Renal pelvis (tissue), 4 donors: ENCODE measurements around the gene XAB2. TPM values are rescaled to one million over a fixed set of nuclear protein-coding genes. Genes with fewer than 3 reads are reported as not detected.
"Not testable (repeated sequence)": the region's sequence is repeated elsewhere in the genome, so short reads cannot be mapped to it uniquely, and the experiment has no call there.

Experiments
- DNase-seq: peaks from one replicate; pipeline ENCODE4 v3.0.0-alpha.2; 2013
- polyA plus RNA-seq, 3 donors: library from polyadenylated mRNA; unstranded; fragments of 120-200 nt; gene quantifications; one replicate each; pipeline ENCODE4 v1.2.1, GENCODE V29; 2013; ENCODE audit not compliant: insufficient read length in 3 of 3

Gene XAB2
- polyA plus RNA-seq, 3 donors = 37.5 to 47.5 (median 44.2) TPM

DNA sequence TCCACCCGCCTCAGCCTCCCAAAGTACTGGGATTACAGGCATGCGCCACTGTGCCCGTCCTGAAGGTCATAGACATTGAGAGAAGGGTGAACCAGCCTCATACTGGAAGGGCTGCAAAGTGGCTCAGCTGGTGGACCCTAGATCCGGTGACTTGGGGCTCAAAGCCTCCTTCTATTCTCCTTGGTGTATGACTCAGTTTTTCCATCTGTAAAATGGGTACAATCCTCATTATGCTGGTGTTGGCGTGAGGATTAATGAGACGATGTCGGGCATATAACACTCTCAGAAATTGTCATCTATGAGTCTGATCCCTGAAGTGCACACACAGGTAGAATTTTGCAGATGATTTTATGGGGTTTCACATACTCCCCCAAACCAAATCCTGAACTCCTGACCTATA, 39.5 kb downstream of the XAB2 start:
- DNase-seq = no peak

DNA sequence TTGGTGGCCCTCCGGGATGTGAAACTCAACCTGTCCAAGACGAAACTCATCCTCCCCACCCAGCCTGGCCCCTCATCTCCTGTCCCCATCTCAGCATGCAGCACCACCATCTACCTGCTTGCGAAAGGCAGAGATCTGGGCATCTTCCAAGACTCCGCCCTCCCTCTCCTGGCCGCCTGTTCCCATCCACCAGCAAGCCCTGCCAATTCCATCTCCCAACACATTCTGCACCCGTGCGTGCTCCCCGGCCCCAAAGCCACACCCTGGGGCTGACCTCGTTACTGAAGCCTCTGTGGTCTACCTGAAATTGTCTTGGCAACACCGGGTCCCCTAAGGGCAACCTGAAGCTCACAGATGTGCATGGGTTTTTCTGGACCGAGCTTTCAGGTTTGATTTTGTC, 46.9 kb downstream of the XAB2 start:
- no peak for DNase-seq

DNA sequence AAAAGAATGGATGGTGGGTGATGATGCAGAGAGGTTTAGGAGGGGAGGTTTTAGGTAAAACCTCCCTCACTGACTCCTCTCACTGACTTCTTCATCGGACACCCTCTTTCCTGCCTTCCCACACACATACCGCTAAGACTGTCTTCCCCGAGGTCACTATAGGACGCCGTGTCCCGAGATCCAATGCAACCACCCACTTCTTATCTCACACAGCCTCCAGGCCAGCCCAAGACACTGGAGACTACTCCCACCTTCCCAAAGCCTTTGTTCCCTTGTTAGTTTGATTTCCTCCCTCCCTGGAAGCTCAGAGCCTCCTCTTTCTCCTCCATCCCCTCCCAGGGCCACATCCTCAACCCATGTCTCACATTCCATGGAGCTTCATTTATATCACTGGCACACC, 50.2 kb downstream of the XAB2 start:
- DNase-seq = no peak

DNA sequence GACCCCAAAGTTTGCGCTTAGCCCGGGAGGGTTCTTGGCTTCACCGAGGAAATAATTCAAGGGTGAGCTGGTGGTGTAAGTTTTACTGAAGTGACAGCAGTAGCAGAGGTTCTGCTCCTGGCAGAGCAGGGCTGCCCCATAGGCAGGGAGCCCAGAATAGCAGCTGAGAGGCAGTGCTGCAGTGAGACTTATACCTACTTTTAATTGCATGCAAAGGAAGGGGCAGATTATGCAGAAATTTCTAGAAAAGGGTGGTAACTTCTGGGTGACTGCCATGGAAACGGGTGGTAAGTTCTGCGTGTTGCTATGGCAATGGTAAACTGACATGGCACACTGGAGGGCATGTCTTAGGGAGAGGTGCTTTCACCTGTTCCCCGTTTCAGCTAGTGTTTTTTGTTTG, 51.2 kb downstream of the XAB2 start:
- DNase-seq = no peak

DNA sequence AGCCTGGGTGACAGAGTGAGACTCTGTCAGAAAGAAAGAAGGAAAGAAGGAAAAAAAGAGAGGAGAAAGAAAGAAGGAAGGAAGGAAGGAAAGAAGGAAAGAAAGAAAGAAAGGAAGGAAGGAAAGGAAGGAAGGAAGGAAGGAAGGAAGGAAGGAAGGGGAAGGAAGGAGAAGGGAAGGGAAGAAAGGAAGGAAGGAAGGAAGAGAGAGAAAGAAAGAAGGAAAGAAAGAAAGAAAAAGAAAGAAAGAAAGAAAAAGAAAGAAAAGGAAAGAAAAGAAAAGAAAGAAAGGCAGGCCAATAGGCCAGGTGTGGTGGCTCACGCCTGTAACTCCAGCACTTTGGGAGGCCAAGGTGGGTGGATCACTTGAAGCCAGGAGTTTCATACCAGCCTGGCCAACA, 51.9 kb downstream of the XAB2 start:
- DNase-seq = not testable (repeated sequence)

DNA sequence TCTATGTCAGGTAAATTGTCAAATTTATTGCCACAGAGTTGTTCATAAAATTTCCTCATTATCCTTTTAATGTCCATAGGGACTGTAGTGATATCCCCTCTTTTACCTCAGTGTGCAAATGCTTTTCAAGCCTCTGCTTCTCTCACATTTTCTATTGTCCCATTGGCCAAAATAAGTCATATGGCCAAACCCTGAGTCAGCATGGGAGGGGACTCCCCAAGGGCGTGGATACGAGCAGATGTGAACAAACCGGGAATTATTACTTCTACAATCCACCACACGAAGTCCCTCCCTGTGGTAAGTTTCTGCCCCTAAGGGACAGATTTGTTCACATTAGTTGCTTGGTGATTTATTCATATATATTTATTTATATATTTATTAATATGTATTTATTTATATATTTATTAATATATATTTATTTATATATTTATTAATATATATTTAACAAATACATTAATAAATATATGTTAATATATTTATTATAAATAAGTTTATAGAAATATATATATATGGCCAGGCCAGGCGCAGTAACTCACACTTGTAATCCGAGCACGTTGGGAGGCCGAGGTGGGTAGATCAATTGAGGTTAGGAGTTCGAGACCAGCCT, 53.8 kb downstream of the XAB2 start:
- DNase-seq = no peak

DNA sequence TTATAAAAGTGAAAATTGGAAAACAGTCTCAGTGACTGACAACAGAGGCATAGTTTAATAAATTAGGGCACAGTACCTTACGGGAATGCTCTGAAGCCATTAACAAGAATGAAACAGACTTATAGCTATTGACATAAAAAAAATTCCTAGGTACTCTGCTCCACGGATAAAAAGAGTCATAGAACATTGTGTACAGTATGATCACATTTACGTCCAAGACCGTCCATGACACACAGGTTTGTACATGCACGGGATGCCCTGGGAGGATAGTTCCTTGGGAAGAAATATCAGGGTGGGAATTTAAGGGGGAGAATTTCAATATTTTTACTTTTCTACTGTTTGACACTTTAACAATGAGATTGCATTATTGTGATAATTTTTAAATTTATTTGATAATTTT, 58.6 kb downstream of the XAB2 start:
- no peak for DNase-seq

Other genes starting within 250 kb of the XAB2 start
- gene PEX11G, start 140.5 kb downstream of the XAB2 start, polyA plus RNA-seq = 10 to 100 TPM in 1 of 3 donors, 1 to 10 TPM in 2; 7.0 to 10.8 (median 9.2) TPM
- 10 to 100 TPM; 53.7 to 70.8 (median 64.5) TPM for gene ZNF358, start 113.4 kb downstream of the XAB2 start, polyA plus RNA-seq
- 10 to 100 TPM; 18.5 to 20.0 (median 19.8) TPM for gene MCOLN1, start 106.9 kb downstream of the XAB2 start, polyA plus RNA-seq
- gene PNPLA6, start 93.8 kb downstream of the XAB2 start, polyA plus RNA-seq = 10 to 100 TPM; 42.2 to 46.0 (median 42.8) TPM
- 10 to 100 TPM; 25.0 to 28.6 (median 26.2) TPM for gene CAMSAP3, start 33.7 kb downstream of the XAB2 start, polyA plus RNA-seq
- gene PET100, start 248 bp upstream of the XAB2 start, polyA plus RNA-seq = 100 to 1,000 TPM; 105 to 133 (median 113) TPM
- gene PCP2, start 4.2 kb upstream of the XAB2 start, polyA plus RNA-seq = 1 to 10 TPM in 2 of 3 donors, under 1 TPM in 1; 0.91 to 2.1 (median 1.0) TPM
- gene STXBP2, start 7.6 kb upstream of the XAB2 start, polyA plus RNA-seq = 10 to 100 TPM; 61.8 to 89.2 (median 81.4) TPM
- 1 to 10 TPM; 1.3 to 2.2 (median 1.4) TPM for gene RETN, start 39.5 kb upstream of the XAB2 start, polyA plus RNA-seq
- gene MCEMP1, start 47.5 kb upstream of the XAB2 start, polyA plus RNA-seq = under 1 TPM; 0.21 to 0.53 (median 0.21) TPM
- 10 to 100 TPM; 60.2 to 81.9 (median 65.1) TPM for gene TRAPPC5, start 51.3 kb upstream of the XAB2 start, polyA plus RNA-seq
- gene FCER2, start 72.6 kb upstream of the XAB2 start, polyA plus RNA-seq = under 1 TPM in 2 of 3 donors, not detected in 1; 0.12 to 0.17 TPM
- gene CLEC4G, start 102.6 kb upstream of the XAB2 start, polyA plus RNA-seq = not detected
- 1 to 10 TPM in 2 of 3 donors, under 1 TPM in 1; 1.00 to 1.9 (median 1.5) TPM for gene CD209, start 118.0 kb upstream of the XAB2 start, polyA plus RNA-seq
- 1 to 10 TPM; 2.4 to 3.9 (median 3.9) TPM for gene CLEC4M, start 133.7 kb upstream of the XAB2 start, polyA plus RNA-seq
- gene EVI5L, start 200.7 kb upstream of the XAB2 start, polyA plus RNA-seq = 10 to 100 TPM; 17.1 to 18.4 (median 18.2) TPM
- 10 to 100 TPM in 1 of 3 donors, 1 to 10 TPM in 2; 9.0 to 10.1 (median 9.6) TPM for gene PRR36, start 244.8 kb upstream of the XAB2 start, polyA plus RNA-seq